ENCODE results near the gene CERS6.

DNA sequence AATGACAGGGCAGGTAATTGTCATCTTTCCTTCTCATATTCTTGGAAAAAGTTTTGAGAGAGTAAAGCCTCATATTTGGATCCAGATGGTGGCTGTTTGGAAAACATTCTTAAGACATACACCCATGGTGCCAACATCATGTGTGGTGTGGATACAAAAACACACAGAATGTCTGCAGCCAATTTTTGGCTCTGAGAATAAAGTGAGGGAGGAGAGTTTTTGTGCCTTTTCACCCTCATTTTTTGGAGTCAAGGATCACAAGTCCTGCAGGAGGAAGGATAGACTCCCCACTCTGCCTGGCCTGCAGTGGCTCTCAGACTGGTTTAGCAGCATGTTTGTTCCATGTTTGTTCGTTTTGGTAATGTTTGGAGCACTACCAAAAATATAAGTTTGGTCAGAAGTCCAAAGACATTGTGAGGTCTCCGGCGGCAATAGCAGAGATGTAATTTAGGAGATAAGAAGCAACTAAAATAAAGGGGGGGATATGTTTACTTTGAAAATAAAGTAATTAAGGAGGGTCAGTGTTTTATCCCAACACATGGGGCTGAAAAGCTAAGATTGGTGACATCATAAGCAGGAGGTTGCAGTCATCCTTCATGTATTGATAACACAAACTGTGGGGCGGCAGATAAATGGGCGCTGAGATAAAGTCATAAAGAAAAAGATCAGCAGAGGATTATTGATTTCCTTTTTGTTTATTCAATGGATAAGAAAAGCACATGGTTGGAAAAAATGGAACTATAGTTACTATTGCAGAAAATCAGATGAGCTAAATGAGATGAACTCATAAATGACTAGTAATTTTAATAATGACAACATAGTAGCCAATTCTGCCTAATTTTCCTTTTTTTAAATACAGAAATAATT, 347.0 kb downstream of the CERS6 start:
- no peak for TF ChIP-seq FOXM1 (IDR thresholded peaks at IDR 0.05; ENCODE audit: borderline replicate concordance)
- no peak for TF ChIP-seq ZNF384 (IDR thresholded peaks at IDR 0.05)
- no peak for TF ChIP-seq BHLHE40 (IDR thresholded peaks at IDR 0.05; ENCODE audit: borderline replicate concordance)
- no peak for TF ChIP-seq SP1 (IDR thresholded peaks at IDR 0.05)
- TF ChIP-seq FOXK2 (IDR thresholded peaks at IDR 0.05), result no peak
- TF ChIP-seq, protein P1, sequence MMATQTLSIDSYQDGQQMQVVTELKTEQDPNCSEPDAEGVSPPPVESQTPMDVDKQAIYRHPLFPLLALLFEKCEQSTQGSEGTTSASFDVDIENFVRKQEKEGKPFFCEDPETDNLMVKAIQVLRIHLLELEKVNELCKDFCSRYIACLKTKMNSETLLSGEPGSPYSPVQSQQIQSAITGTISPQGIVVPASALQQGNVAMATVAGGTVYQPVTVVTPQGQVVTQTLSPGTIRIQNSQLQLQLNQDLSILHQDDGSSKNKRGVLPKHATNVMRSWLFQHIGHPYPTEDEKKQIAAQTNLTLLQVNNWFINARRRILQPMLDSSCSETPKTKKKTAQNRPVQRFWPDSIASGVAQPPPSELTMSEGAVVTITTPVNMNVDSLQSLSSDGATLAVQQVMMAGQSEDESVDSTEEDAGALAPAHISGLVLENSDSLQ (IDR thresholded peaks at IDR 0.05), result no peak
- TF ChIP-seq NFRKB (IDR thresholded peaks at IDR 0.05), result no peak
- TF ChIP-seq HDGF (IDR thresholded peaks at IDR 0.05; ENCODE audit: borderline replicate concordance), result no peak
- TF ChIP-seq FOXA1 (IDR thresholded peaks at IDR 0.05), result no peak
- no peak for TF ChIP-seq ARNT (IDR thresholded peaks at IDR 0.05)

Measured in HEK293T (cell line).